ENCODE measurements around the gene MYO5C. TPM values are rescaled to one million over a fixed set of nuclear protein-coding genes. Genes with fewer than 3 reads are reported as not detected.

Gene MYO5C
- total and polyA plus RNA-seq, 2 donors (not counting 3 experiments of a cell fraction or from before 2014, with no cell fraction given), result 7.5 to 19.4 TPM

DNA sequence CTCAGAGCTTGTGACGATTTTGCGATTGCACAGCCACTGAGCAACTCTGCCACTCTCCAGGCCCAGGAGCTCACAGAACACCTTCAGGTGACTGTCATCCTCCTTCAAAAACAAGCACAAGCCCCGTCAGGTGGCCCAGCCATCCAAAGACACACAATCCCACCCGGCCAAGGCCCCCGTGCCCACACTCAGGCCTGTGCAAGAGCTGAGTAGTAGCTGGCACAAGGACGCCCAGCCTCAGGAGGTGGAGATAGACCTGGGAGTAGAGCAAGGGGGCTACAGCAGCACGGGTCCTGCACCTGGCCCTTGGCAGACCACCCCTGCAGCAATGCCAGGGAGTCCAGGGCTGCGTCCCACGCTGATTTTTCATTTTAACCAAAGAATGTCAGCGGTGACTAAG, 34.6 kb downstream of the MYO5C start:
- Histone ChIP-seq H3K4me3 (replicated peaks in 1 of 3; ENCODE audit: insufficient read depth in 1 of 3, low read depth in 1 of 3, low read length in 3 of 3) (no peak overlapping the region), H3K79me2 (ENCODE audit: control insufficient read depth, insufficient read depth, low read length) (no peaks in the 10 kb centered on the region), H3K4me2 (ENCODE audit: insufficient read depth, low read length) (no peak overlapping the region), H4K20me1 (replicated peaks; ENCODE audit: control insufficient read depth, extremely low read depth, insufficient read depth, low read length) (no peaks in the 10 kb centered on the region), H3K4me1 (ENCODE audit: control insufficient read depth, extremely low read depth, insufficient read depth, low read length) (peaks cover 20% of the 10 kb centered on the region), H3K27me3 (ENCODE audit: control insufficient read depth in 2 of 2, insufficient read depth in 2 of 2, low read length in 2 of 2) (no peaks in the 10 kb centered on the region), H3K9me3 (replicated peaks; ENCODE audit: control insufficient read depth, insufficient read depth, low read length) (no peaks in the 10 kb centered on the region), H3K9me1 (replicated peaks; ENCODE audit: control insufficient read depth, extremely low read depth, insufficient read depth, low read length) (no peaks in the 10 kb centered on the region), H3K36me3 (ENCODE audit: control insufficient read depth in 2 of 2, extremely low read depth in 1 of 2, insufficient read depth in 2 of 2, low read length in 2 of 2) (no peaks in the 10 kb centered on the region), H3K27ac (ENCODE audit: insufficient read depth, low read depth, low read length) (no peak overlapping the region), H3K9ac (replicated peaks; ENCODE audit: extremely low read depth, insufficient read depth, low read length) (no peak overlapping the region), H2AFZ (ENCODE audit: low read depth, low read length) (no peak overlapping the region)
- ChIA-PET POLR2A (interaction anchor here (0.6 to 1.4 kb wide), 2 partner anchors 34 to 45 kb away, joined by 3 to 14 read pairs; partner anchors contain the start of gene MYO5C), CTCF (interaction anchor here (0.8 to 2.2 kb wide), 13 partner anchors 8 to 475 kb away, joined by 3 to 14 read pairs (median 5); partner anchors contain the start of gene MYO5C)
- DNase-seq (ENCODE audit: low read depth, low spot score) (no peak), FAIRE-seq (no peak)
- TF ChIP-seq MYC (IDR thresholded peaks at IDR 0.05; ENCODE audit: low read depth, low read length) (no peak), POLR2A (IDR thresholded peaks at IDR 0.05; ENCODE audit: low read depth, low read length) (no peak), EZH2 (IDR thresholded peaks at IDR 0.05; ENCODE audit: borderline replicate concordance, low read depth, low read length, severe bottlenecking) (no peak), GATA2 (IDR thresholded peaks at IDR 0.05; ENCODE audit: insufficient read depth, insufficient read length, low read depth, low read length) (no peak), POLR2AphosphoS5 (IDR thresholded peaks at IDR 0.05; ENCODE audit: insufficient read depth, low read depth, low read length) (no peak), JUN (IDR thresholded peaks at IDR 0.05; ENCODE audit: borderline replicate concordance, insufficient read depth, insufficient read length, low read depth) (no peak), FOS (IDR thresholded peaks at IDR 0.05; ENCODE audit: borderline replicate concordance, insufficient read depth, low read length) (no peak)
- TF ChIP-seq, protein P1, sequence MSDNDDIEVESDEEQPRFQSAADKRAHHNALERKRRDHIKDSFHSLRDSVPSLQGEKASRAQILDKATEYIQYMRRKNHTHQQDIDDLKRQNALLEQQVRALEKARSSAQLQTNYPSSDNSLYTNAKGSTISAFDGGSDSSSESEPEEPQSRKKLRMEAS (IDR thresholded peaks at IDR 0.05; ENCODE audit: insufficient read depth, insufficient read length), result no peak
- TF ChIP-seq, protein P2, sequence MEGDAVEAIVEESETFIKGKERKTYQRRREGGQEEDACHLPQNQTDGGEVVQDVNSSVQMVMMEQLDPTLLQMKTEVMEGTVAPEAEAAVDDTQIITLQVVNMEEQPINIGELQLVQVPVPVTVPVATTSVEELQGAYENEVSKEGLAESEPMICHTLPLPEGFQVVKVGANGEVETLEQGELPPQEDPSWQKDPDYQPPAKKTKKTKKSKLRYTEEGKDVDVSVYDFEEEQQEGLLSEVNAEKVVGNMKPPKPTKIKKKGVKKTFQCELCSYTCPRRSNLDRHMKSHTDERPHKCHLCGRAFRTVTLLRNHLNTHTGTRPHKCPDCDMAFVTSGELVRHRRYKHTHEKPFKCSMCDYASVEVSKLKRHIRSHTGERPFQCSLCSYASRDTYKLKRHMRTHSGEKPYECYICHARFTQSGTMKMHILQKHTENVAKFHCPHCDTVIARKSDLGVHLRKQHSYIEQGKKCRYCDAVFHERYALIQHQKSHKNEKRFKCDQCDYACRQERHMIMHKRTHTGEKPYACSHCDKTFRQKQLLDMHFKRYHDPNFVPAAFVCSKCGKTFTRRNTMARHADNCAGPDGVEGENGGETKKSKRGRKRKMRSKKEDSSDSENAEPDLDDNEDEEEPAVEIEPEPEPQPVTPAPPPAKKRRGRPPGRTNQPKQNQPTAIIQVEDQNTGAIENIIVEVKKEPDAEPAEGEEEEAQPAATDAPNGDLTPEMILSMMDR (IDR thresholded peaks at IDR 0.05; ENCODE audit: extremely low read depth in 1 of 2, insufficient read depth in 1 of 2, low read depth in 1 of 2, low read length in 2 of 2), result no peak
- dilution Hi-C loops (cut with MboI; ENCODE audit: extremely low pct_ligation_motif_present, low sequenced_read_pairs), result no loop called here
- BruUV-seq (replicated peaks), result no TSS peak
- intact Hi-C loops (cut with micrococcal nuclease), result no loop called here
